T follicular helper cell (primary cell): ENCODE data around the gene RBPJL.

Experiments used
- DNase-seq: peaks from one replicate; pipeline ENCODE4 v3.0.0-alpha.2; 2020; ENCODE audit warnings: low read depth

RBPJL gene

GRCh38 chr20:45361793-45362192 is 55.2 kb downstream of the RBPJL start:
- no peak for DNase-seq

GRCh38 chr20:45362804-45363610 is 56.4 kb downstream of the RBPJL start, which contains the start of gene SYS1:
TSS of gene SYS1 (plus strand) at chr20:45363156. CDS start at chr20:45363532, 376 bp downstream.
- DNase-seq, result peak; percentile 99

- DNase-seq, result no peak
Measured at GRCh38 chr20:45363611-45364492, 57.2 kb downstream of the RBPJL start.

- DNase-seq, result no peak
Measured at GRCh38 chr20:45365444-45365970, 58.9 kb downstream of the RBPJL start.

- no peak for DNase-seq
Measured at GRCh38 chr20:45366192-45366591, 59.6 kb downstream of the RBPJL start.

- no peak for DNase-seq
Measured at GRCh38 chr20:45366631-45367030, 60.0 kb downstream of the RBPJL start.

- no peak for DNase-seq
Measured at GRCh38 chr20:45367126-45367525, 60.5 kb downstream of the RBPJL start.
